ENCODE results near the gene GOLGA7B.
"Not testable (repeated sequence)": the region's sequence is repeated elsewhere in the genome, so short reads cannot be mapped to it uniquely, and the experiment has no call there.

GOLGA7B gene

GRCh38 chr10:97836446-97836845 lies 13.2 kb upstream of the GOLGA7B start:
- DNase-seq: no peak

GRCh38 chr10:97838091-97838490 lies 11.6 kb upstream of the GOLGA7B start:
- DNase-seq: no peak

DNA sequence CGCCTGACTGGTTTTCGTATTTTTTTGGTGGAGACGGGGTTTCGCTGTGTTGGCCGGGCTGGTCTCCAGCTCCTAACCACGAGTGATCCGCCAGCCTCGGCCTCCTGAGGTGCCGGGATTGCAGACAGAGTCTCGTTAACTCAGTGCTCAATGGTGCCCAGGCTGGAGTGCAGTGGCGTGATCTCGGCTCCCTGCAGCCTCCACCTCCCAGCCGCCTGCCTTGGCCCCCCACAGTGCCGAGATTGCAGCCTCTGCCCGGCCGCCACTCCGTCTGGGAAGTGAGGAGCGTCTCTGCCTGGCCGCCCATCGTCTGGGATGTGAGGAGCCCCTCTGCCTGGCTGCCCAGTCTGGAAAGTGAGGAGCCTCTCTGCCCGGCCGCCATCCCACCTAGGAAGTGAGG lies 8.5 kb upstream of the GOLGA7B start:
- DNase-seq: not testable (repeated sequence)

- not testable (repeated sequence) for DNase-seq
Observed at GRCh38 chr10:97842114-97842513, 7.5 kb upstream of the GOLGA7B start.

- DNase-seq: no peak
Observed at GRCh38 chr10:97842656-97843280, 6.9 kb upstream of the GOLGA7B start.

DNA sequence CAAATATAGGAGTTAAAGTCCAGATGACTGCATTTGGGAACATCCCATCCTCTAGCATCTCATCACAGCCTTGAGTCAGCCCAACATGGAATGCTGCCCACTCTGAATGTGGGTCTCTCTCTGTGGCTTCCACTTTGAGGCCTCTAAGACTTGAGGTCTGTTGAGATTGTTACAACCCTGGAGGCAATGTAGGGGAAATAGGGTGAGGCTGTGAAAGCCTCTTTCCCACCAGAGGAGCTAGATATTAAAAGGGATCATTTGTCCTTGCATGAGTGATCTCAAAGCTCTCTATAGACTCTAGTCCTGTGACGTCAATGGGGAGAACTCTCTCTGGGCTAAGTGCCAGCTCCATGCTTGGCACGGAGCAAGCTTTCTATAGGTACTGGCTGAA lies 6.4 kb upstream of the GOLGA7B start:
- no peak for DNase-seq

- not testable (repeated sequence) for DNase-seq
Observed at GRCh38 chr10:97843972-97844371, 5.7 kb upstream of the GOLGA7B start.

- no peak for DNase-seq
Observed at GRCh38 chr10:97844678-97845077, 5.0 kb upstream of the GOLGA7B start.

DNA sequence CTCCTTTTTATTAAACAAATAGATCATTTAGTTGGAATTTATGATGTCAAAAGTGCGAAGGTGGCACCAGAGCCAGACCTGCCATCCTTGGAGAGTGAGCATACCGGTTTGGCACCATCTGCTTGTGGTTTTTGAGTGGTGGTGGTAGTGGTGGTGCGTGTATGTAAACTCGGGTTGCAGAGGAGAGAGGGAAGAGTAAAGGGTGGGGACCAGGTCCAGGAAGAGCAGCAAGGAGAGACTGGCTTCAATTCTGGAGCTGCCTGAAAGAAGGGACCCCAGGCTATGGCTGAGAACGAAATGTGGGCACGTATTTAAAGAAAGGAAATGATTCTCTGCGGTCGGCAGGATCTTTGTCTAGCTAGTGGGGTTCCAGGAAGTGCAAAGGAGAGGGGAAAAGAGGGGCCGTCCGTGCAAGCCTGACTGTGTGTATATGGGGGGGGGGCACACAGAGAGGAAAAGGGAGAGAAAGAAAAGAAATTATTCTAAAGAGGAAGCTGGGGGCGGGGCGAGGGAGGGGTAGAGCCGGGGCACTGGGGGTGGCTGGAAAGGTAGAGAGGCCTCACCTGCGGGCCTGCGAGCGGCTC lies 448 bp upstream of the GOLGA7B start:
- no peak for DNase-seq

- DNase-seq: no peak
Observed at GRCh38 chr10:97850446-97850845, 803 bp downstream of the GOLGA7B start.

GRCh38 chr10:97851341-97852001 lies 1.8 kb downstream of the GOLGA7B start:
- DNase-seq: no peak

DNA sequence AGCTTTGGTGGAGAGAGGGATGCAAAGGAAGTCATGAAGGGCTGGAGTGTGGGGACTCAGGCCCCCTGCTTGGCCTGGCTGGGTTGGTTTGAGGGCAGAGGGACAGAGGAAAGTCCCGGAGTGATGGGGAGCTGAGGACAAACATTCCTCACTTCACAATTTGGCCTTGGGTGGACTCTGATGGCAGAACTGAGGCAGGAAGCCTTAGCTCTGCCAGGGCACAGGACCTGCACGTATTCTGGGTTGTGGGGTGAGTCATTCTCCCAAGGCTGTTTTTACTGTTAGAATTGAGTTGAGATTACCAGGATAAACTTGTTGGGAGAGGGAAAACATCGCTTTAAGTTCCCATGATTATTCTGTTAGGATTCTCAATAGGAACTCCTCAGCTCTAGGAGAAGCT lies 2.6 kb downstream of the GOLGA7B start:
- DNase-seq: no peak

GRCh38 chr10:97852840-97853405 lies 3.3 kb downstream of the GOLGA7B start:
- no peak for DNase-seq

DNA sequence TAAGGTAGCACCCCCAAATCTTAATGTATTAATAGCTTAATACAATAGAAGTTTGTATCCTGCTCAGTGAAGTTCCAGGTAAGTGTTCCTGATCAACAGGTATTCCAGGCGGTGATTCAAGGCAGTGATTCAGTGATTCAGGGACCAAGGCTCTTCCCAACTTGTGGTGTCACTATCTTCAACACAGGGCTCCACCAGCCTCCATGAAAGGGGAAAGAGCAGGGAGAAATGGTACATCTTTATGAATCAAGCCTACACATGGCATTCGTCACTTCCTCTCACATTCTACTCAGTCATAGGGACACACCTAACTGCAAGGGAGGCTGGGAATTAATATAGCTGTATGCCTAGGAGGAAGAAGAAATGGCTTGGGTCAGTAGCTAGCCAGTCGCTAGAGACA lies 5.1 kb downstream of the GOLGA7B start:
- no peak for DNase-seq

- no peak for DNase-seq
Observed at GRCh38 chr10:97858001-97858439, 8.4 kb downstream of the GOLGA7B start.

DNA sequence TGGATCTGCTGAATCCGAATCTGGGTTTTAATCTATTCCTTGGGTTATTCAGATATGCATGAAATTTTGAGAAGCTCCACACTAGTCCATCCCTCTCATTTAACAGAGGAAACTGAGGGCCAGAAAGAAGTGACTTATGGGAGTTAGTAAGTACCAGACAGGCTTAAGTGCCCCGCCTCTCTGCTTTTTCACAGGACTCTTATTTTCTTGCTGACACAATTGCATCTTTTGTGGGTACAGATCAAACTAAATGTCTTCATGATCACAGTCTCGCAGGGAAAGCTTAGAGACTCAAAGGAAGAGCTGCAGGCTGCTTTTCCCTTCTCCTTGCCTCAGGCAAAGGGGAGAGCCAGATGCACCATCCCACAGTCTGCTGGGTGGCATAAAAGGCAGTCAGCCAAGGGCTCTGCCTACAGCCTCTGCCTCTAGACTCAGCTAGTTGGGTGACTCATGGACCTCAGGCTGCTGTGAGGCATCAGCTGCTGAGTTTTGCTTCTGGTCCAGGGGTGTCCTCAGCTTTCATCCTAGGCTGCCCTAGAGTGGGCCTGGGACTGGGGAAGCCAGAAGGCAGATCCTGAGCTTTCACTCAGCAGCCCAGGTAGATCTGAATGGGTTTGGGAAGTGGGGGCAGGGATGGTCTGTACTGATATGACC lies 11.6 kb downstream of the GOLGA7B start:
- DNase-seq: peak; percentile 89

DNA sequence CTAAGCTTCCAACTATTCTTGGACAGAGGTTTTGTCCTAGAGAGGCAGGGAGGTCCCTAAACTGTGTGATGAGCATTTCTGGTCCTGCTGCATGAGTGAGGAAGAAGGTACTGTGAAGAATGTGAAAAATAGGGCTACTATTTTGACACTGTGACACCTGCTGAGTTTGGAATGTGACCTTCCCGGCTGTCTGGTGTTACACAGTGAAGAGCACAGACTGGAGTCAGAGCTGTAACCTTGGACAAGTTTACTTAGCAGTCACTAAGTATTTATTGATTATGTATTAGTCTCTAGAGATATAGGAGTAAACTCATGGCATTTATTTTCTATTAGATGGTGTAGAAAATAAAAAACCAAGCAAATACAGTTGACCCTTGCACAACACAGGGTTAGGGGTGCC lies 12.3 kb downstream of the GOLGA7B start:
- DNase-seq: no peak

DNA sequence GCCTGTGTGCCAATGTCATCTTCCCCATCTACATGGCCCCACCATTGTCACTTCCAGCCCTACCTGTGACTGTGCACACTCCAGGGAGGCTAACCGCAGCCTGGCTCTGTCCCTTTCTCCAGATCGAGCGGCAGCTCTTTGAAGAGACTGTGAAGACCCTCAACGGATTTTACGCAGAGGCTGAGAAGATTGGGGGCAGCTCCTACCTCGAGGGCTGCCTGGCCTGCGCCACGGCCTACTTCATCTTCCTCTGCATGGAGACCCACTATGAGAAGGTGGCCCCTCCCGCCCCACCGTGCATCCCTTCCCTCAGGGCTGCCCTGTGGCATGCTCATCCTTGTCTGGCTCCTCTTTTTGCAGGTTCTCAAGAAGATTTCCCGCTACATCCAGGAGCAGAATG lies 14.2 kb downstream of the GOLGA7B start:
- no peak for DNase-seq

GRCh38 chr10:97865488-97865887 lies 15.8 kb downstream of the GOLGA7B start:
- DNase-seq: no peak

- no peak for DNase-seq
Observed at GRCh38 chr10:97866524-97867219, 17.0 kb downstream of the GOLGA7B start.

DNA sequence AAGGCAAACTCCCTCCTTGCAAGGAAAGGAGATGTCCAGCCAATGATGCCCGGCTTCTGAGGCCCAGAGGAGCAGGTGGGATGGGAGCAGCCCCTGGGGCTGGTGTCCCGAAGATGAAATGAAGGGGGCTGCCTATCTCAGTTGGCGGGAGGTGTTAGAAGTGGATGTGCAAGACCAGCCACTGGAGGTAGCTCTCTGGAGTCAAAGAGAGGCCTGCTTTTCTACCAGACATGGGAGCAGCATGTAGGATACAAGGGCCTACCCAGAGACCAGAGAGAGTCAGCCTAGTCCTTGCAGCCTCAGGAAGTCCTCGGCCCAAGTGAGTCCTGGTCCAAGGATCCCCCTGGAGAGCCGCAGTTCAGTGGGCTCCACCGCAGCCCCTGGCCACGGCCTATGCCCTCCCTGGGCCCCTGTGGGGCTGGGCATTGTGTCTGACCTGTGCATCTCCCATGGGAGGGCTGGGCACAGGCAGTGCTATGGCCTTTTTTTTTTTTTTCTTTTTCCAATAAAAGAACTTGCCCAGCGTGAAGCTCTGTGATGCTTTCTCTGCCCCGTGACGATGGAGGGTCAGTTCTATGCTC lies 17.7 kb downstream of the GOLGA7B start:
- DNase-seq: no peak

GRCh38 chr10:97868134-97868685 lies 18.6 kb downstream of the GOLGA7B start:
- no peak for DNase-seq
